Measurements from ENCODE around the gene PRCD. TPM values are rescaled to one million over a fixed set of nuclear protein-coding genes. Genes with fewer than 3 reads are reported as not detected.

PRCD gene
- total and polyA plus RNA-seq, 2 donors (not counting 1 experiment from before 2014, with no cell fraction given): 18.0 to 30.6 TPM

- H3K9ac ChIP-seq (ENCODE audit: low read length): no peak overlapping the region
- peaks cover 1% of the 10 kb centered on the region for H3K79me2 ChIP-seq (ENCODE audit: control insufficient read depth, insufficient read depth, low read length)
- no peaks in the 10 kb centered on the region for H3K9me3 ChIP-seq (ENCODE audit: control extremely low read depth in 1 of 3, control insufficient read depth in 2 of 3, insufficient read depth in 1 of 3, low read length in 2 of 3)
- intact Hi-C loops (cut with micrococcal nuclease): no loop called here
- peaks cover 0 to 31% of the 10 kb centered on the region in 2 experiments for H3K36me3 ChIP-seq (replicated peaks in 1 of 2; ENCODE audit: control extremely low read depth in 1 of 2, control insufficient read depth in 1 of 2, extremely low read depth in 1 of 2, insufficient read depth in 2 of 2, low read length in 1 of 2)
- no peak overlapping the region for H3K4me3 ChIP-seq (ENCODE audit: control extremely low read depth in 1 of 5, extremely low read depth in 1 of 5, insufficient read depth in 1 of 5, low read depth in 2 of 5, low read length in 4 of 5)
- H3K27me3 ChIP-seq (replicated peaks in 1 of 4; ENCODE audit: control extremely low read depth in 1 of 4, control insufficient read depth in 3 of 4, insufficient read depth in 4 of 4, low read length in 3 of 4): no peaks in the 10 kb centered on the region
- no peaks in the 10 kb centered on the region for H3K27me3 Mint-ChIP-seq
- no peak overlapping the region for H3K27ac ChIP-seq (ENCODE audit: low read length in 2 of 2)
- peaks cover 39% of the 10 kb centered on the region for H3K4me1 Mint-ChIP-seq
- WGBS (ENCODE audit: insufficient coverage): 95% methylated on average over 14 of the region's 14 CpGs
- peak overlapping the region; percentile 17 for H3K27ac Mint-ChIP-seq
- H3K4me1 ChIP-seq (ENCODE audit: control insufficient read depth in 2 of 2, insufficient read depth in 2 of 2, low read length in 2 of 2): peaks cover 19 to 21% of the 10 kb centered on the region in 2 donors
- DNase-seq (no peak), ATAC-seq (ENCODE audit: low read depth) (no peak)
- ChIA-PET CTCF (interaction anchor here (0.6 to 3.0 kb wide), 9 partner anchors 8 to 490 kb away, joined by 3 to 19 read pairs (median 4); partner anchors contain the start of gene ST6GALNAC2), POLR2A (no interaction called here)
- H4K20me1 ChIP-seq (ENCODE audit: control insufficient read depth, insufficient read depth, low read length, poor library complexity, severe bottlenecking): peaks cover 23% of the 10 kb centered on the region
- no peaks in the 10 kb centered on the region for H3K9me3 Mint-ChIP-seq (ENCODE audit: insufficient read depth)
- no peak overlapping the region for H2AFZ ChIP-seq (ENCODE audit: insufficient read depth, low read depth, low read length, poor library complexity, severe bottlenecking)
- H3K4me2 ChIP-seq (replicated peaks; ENCODE audit: low read depth, low read length, poor library complexity, severe bottlenecking): no peak overlapping the region
- no peak overlapping the region for H3K4me3 Mint-ChIP-seq
- TF ChIP-seq EZH2 (IDR thresholded peaks at IDR 0.05; ENCODE audit: borderline replicate concordance, insufficient read depth, low read depth, low read length, poor library complexity, severe bottlenecking) (no peak), CTCF (IDR thresholded peaks at IDR 0.05) (no peak)
Observed at GRCh38 chr17:76565728-76566612, 26.1 kb downstream of the PRCD start.

- no peak overlapping the region for H3K4me2 ChIP-seq (replicated peaks; ENCODE audit: low read depth, low read length, poor library complexity, severe bottlenecking)
- ChIA-PET CTCF (interaction anchor here (0.7 to 3.0 kb wide), 8 partner anchors 9 to 489 kb away, joined by 3 to 19 read pairs (median 6); partner anchors contain the start of gene ST6GALNAC2), POLR2A (interaction anchor here (0.7 kb wide), 1 partner anchor 1476 kb away, joined by 4 read pairs; no protein-coding TSS in a partner anchor)
- H3K9me3 ChIP-seq (ENCODE audit: control extremely low read depth in 1 of 3, control insufficient read depth in 2 of 3, insufficient read depth in 1 of 3, low read length in 2 of 3): no peaks in the 10 kb centered on the region
- Mint-ChIP-seq H3K4me3 (no peak overlapping the region), H3K27me3 (no peaks in the 10 kb centered on the region), H3K9me3 (ENCODE audit: insufficient read depth) (no peaks in the 10 kb centered on the region), H3K27ac (no peak overlapping the region), H3K4me1 (peaks cover 36% of the 10 kb centered on the region)
- peaks cover 0 to 27% of the 10 kb centered on the region in 2 experiments for H3K36me3 ChIP-seq (replicated peaks in 1 of 2; ENCODE audit: control extremely low read depth in 1 of 2, control insufficient read depth in 1 of 2, extremely low read depth in 1 of 2, insufficient read depth in 2 of 2, low read length in 1 of 2)
- peaks cover 23% of the 10 kb centered on the region for H4K20me1 ChIP-seq (ENCODE audit: control insufficient read depth, insufficient read depth, low read length, poor library complexity, severe bottlenecking)
- WGBS (ENCODE audit: insufficient coverage): no CpG with 5 or more reads among the region's 3 CpGs
- no peak overlapping the region for H3K9ac ChIP-seq (ENCODE audit: low read length)
- intact Hi-C loops (cut with micrococcal nuclease): no loop called here
- no peak overlapping the region for H3K4me3 ChIP-seq (ENCODE audit: control extremely low read depth in 1 of 5, extremely low read depth in 1 of 5, insufficient read depth in 1 of 5, low read depth in 2 of 5, low read length in 4 of 5)
- H2AFZ ChIP-seq (ENCODE audit: insufficient read depth, low read depth, low read length, poor library complexity, severe bottlenecking): no peak overlapping the region
- H3K4me1 ChIP-seq (ENCODE audit: control insufficient read depth in 2 of 2, insufficient read depth in 2 of 2, low read length in 2 of 2): peaks cover 19 to 21% of the 10 kb centered on the region in 2 donors
- H3K27ac ChIP-seq (ENCODE audit: low read length in 2 of 2): no peak overlapping the region
- H3K79me2 ChIP-seq (ENCODE audit: control insufficient read depth, insufficient read depth, low read length): no peaks in the 10 kb centered on the region
- DNase-seq: no peak
- TF ChIP-seq EZH2 (IDR thresholded peaks at IDR 0.05; ENCODE audit: borderline replicate concordance, insufficient read depth, low read depth, low read length, poor library complexity, severe bottlenecking) (no peak), CTCF (IDR thresholded peaks at IDR 0.05) (no peak)
- H3K27me3 ChIP-seq (replicated peaks in 1 of 4; ENCODE audit: control extremely low read depth in 1 of 4, control insufficient read depth in 3 of 4, insufficient read depth in 4 of 4, low read length in 3 of 4): no peaks in the 10 kb centered on the region
- ATAC-seq (ENCODE audit: low read depth): no peak
Observed at GRCh38 chr17:76566613-76566943, 26.7 kb downstream of the PRCD start.
